ENCODE data around the gene SATB1. TPM values are rescaled to one million over a fixed set of nuclear protein-coding genes. Genes with fewer than 3 reads are reported as not detected.
"Not testable (repeated sequence)": the region's sequence is repeated elsewhere in the genome, so short reads cannot be mapped to it uniquely, and the experiment has no call there.

Gene SATB1
- total RNA-seq, 1 donor from 2014 or later: 59.7 TPM

- DNase-seq (ENCODE audit: low spot score): no peak
These were observed 73.1 kb downstream of the SATB1 start for GRCh38 chr3:18351823-18352744.

- no peak for DNase-seq (ENCODE audit: low spot score)
These were observed 74.0 kb downstream of the SATB1 start for GRCh38 chr3:18351069-18351628.

GRCh38 chr3:18349197-18349798 is 75.8 kb downstream of the SATB1 start:
- DNase-seq (ENCODE audit: low spot score): no peak

- no peak for DNase-seq (ENCODE audit: low spot score)
These were observed 79.0 kb downstream of the SATB1 start for GRCh38 chr3:18346097-18346496.

GRCh38 chr3:18345015-18345367 is 80.1 kb downstream of the SATB1 start:
- DNase-seq (ENCODE audit: low spot score): no peak

- no peak for DNase-seq (ENCODE audit: low spot score)
These were observed 80.7 kb downstream of the SATB1 start for GRCh38 chr3:18344306-18345014.

- DNase-seq (ENCODE audit: low spot score): no peak
These were observed 81.3 kb downstream of the SATB1 start for GRCh38 chr3:18343809-18344208.

- DNase-seq (ENCODE audit: low spot score): no peak
These were observed 86.2 kb downstream of the SATB1 start for GRCh38 chr3:18338827-18339514.

GRCh38 chr3:18337231-18337630 is 87.9 kb downstream of the SATB1 start:
- no peak for DNase-seq (ENCODE audit: low spot score)

GRCh38 chr3:18334837-18335601 is 90.1 kb downstream of the SATB1 start:
- DNase-seq (ENCODE audit: low spot score): no peak

GRCh38 chr3:18330772-18331441 is 94.2 kb downstream of the SATB1 start:
- not testable (repeated sequence) for DNase-seq (ENCODE audit: low spot score)

GRCh38 chr3:18308096-18308650 is 117.0 kb downstream of the SATB1 start:
- no peak for DNase-seq (ENCODE audit: low spot score)

GRCh38 chr3:18307529-18307928 is 117.6 kb downstream of the SATB1 start:
- no peak for DNase-seq (ENCODE audit: low spot score)

GRCh38 chr3:18302517-18302916 is 122.6 kb downstream of the SATB1 start:
- no peak for DNase-seq (ENCODE audit: low spot score)

GRCh38 chr3:18301781-18302180 is 123.4 kb downstream of the SATB1 start:
- DNase-seq (ENCODE audit: low spot score): no peak

GRCh38 chr3:18300916-18301315 is 124.2 kb downstream of the SATB1 start:
- no peak for DNase-seq (ENCODE audit: low spot score)

GRCh38 chr3:18297126-18297525 is 128.0 kb downstream of the SATB1 start:
- no peak for DNase-seq (ENCODE audit: low spot score)

All from ureter (tissue), 1 donor.